Sigmoid colon (tissue), 7 donors: Measurements from ENCODE around the gene KLHL15. TPM values are rescaled to one million over a fixed set of nuclear protein-coding genes. Genes with fewer than 3 reads are reported as not detected.

Source experiments
- DNase-seq: peaks from one replicate; pipeline ENCODE4 v3.0.0-alpha.2; 2019
- H3K27ac ChIP-seq, 4 donors: fragments of 200-600 bp; sonication (generic); one replicate each; pipeline ENCODE4 v1.5.1; 2016 to 2019; ENCODE audit warnings: mild to moderate bottlenecking in 1 of 4
- H3K27me3 ChIP-seq, 3 donors: fragments of 200-600 bp; sonication (generic); one replicate each; pipeline ENCODE4 v1.5.1; 2019; ENCODE audit warnings: mild to moderate bottlenecking in 1 of 3
- H3K36me3 ChIP-seq, 4 donors: fragments of 200-600 bp; sonication (generic); one replicate each; pipeline ENCODE4 v1.5.1; 2016 to 2019
- H3K4me1 ChIP-seq, 4 donors: fragments of 200-600 bp; sonication (generic); one replicate each; pipeline ENCODE4 v1.5.1; 2017 to 2019
- H3K4me3 ChIP-seq, 4 donors: fragments of 200-600 bp; sonication (generic); one replicate each; pipeline ENCODE4 v1.5.1; 2017 to 2019; ENCODE audit warnings: mild to moderate bottlenecking in 2 of 4, moderate library complexity in 1 of 4
- H3K9me3 ChIP-seq, 4 donors: fragments of 200-600 bp in 3 of 4; sonication (generic) in 3 of 4; one replicate each; pipeline versions ENCODE4 v1.5.1 to v1.6.1; 2013 to 2019
- CTCF ChIP-seq, 4 experiments: fragments of 450-650 bp in 3 of 4; fragments of 200-600 bp in 1 of 4; IDR thresholded peaks; one replicate each; pipeline ENCODE4 v1.5.1; 2016 to 2019; ENCODE audit warnings: antibody characterized with exemption in 4 of 4, mild to moderate bottlenecking in 3 of 4, moderate library complexity in 2 of 4
- EP300 ChIP-seq, 4 donors: sonication (generic); formaldehyde crosslinking; IDR thresholded peaks; one replicate each; pipeline ENCODE4 v1.6.1; 2017; ENCODE audit warnings: antibody characterized with exemption in 4 of 4
- POLR2A ChIP-seq, 2 donors: fragments of 450-650 bp; IDR thresholded peaks; one replicate each; pipeline ENCODE4 v1.6.1; 2016; ENCODE audit warnings: antibody characterized with exemption in 2 of 2, mild to moderate bottlenecking in 2 of 2, moderate library complexity in 2 of 2
- POLR2AphosphoS5 ChIP-seq, 4 donors: sonication (generic); formaldehyde crosslinking; IDR thresholded peaks; one replicate each; pipeline ENCODE4 v1.6.1; 2017; ENCODE audit warnings: antibody characterized with exemption in 4 of 4
- WGBS, 2 donors: extraction: QIAGEN DNeasy Blood & Tissue Kit; methylation state at CpG; one replicate each; pipeline ENCODE4 v1.1.7; 2013; 5-methylcytosine and 5-hydroxymethylcytosine counted together
- intact Hi-C: fragments of 100-400 bp; cut with DNase I; formaldehyde crosslinking; loops from one replicate; pipeline ENCODE4 v1.15.1; 2023
- polyA plus RNA-seq, 3 donors: library from polyadenylated mRNA; stranded (reverse); fragments of 200-250 nt; gene quantifications; one replicate each; pipeline ENCODE4 v1.2.3, GENCODE V29; 2013
- total RNA-seq, 4 donors: library from RNA; depleted of rRNA; stranded (reverse); fragments of >200 nt; gene quantifications; one replicate each; pipeline ENCODE4 v1.1.0, GENCODE V29; 2016
- donor health status: healthy with polysubstance abuse.
- donor health status: Bipolar disorder and iron deficiency.
- donor health status: healthy.

Gene KLHL15
- total and polyA plus RNA-seq, 7 donors = 0.60 to 15.1 (median 8.0) TPM

GRCh38 chrX:23939203-23939602 is 87.8 kb downstream of the KLHL15 start:
- DNase-seq = no peak
- Histone ChIP-seq H3K4me3 (no peak overlapping the region), H3K36me3 (no peaks in the 10 kb centered on the region), H3K9me3 (no peaks in the 10 kb centered on the region), H3K4me1 (no peaks in the 10 kb centered on the region), H3K27me3 (no peaks in the 10 kb centered on the region), H3K27ac (no peak overlapping the region)
- 58 to 78% methylated on average over 1 of the region's 1 CpG for WGBS, 2 donors
- TF ChIP-seq POLR2A (IDR thresholded peaks at IDR 0.05) (no peak), POLR2AphosphoS5 (IDR thresholded peaks at IDR 0.05) (no peak), EP300 (IDR thresholded peaks at IDR 0.05) (no peak), CTCF (IDR thresholded peaks at IDR 0.05) (no peak)
- intact Hi-C loops = no loop called here

GRCh38 chrX:23938690-23939089 is 88.3 kb downstream of the KLHL15 start:
- DNase-seq = no peak
- WGBS, 2 donors = 84 to 89% methylated on average over 1 of the region's 1 CpG
- Histone ChIP-seq H3K4me1 (no peaks in the 10 kb centered on the region), H3K27me3 (no peaks in the 10 kb centered on the region), H3K9me3 (no peaks in the 10 kb centered on the region), H3K4me3 (no peak overlapping the region), H3K36me3 (no peaks in the 10 kb centered on the region), H3K27ac (no peak overlapping the region)
- TF ChIP-seq EP300 (IDR thresholded peaks at IDR 0.05) = no peak
- no peak for TF ChIP-seq POLR2AphosphoS5 (IDR thresholded peaks at IDR 0.05)
- TF ChIP-seq CTCF (IDR thresholded peaks at IDR 0.05) = no peak
- TF ChIP-seq POLR2A (IDR thresholded peaks at IDR 0.05) = no peak
- intact Hi-C loops = no loop called here

- Histone ChIP-seq H3K9me3 (no peaks in the 10 kb centered on the region), H3K36me3 (no peaks in the 10 kb centered on the region), H3K27me3 (no peaks in the 10 kb centered on the region), H3K4me1 (no peaks in the 10 kb centered on the region), H3K4me3 (no peak overlapping the region), H3K27ac (no peak overlapping the region)
- WGBS, 2 donors = 57 to 79% methylated on average over 4 of the region's 4 CpGs
- TF ChIP-seq POLR2A (IDR thresholded peaks at IDR 0.05) (no peak), EP300 (IDR thresholded peaks at IDR 0.05) (no peak), POLR2AphosphoS5 (IDR thresholded peaks at IDR 0.05) (no peak), CTCF (IDR thresholded peaks at IDR 0.05) (no peak)
- no peak for DNase-seq
- intact Hi-C loops = no loop called here
Observed at GRCh38 chrX:23937100-23937499, 89.9 kb downstream of the KLHL15 start.

GRCh38 chrX:23936180-23936579 is 90.8 kb downstream of the KLHL15 start:
- intact Hi-C loops = no loop called here
- Histone ChIP-seq H3K27me3 (no peaks in the 10 kb centered on the region), H3K36me3 (no peaks in the 10 kb centered on the region), H3K27ac (no peak overlapping the region), H3K9me3 (no peaks in the 10 kb centered on the region), H3K4me3 (no peak overlapping the region), H3K4me1 (no peaks in the 10 kb centered on the region)
- 36 to 54% methylated on average over 1 of the region's 1 CpG for WGBS, 2 donors
- no peak for TF ChIP-seq CTCF (IDR thresholded peaks at IDR 0.05)
- TF ChIP-seq POLR2A (IDR thresholded peaks at IDR 0.05) = no peak
- no peak for TF ChIP-seq POLR2AphosphoS5 (IDR thresholded peaks at IDR 0.05)
- no peak for TF ChIP-seq EP300 (IDR thresholded peaks at IDR 0.05)
- no peak for DNase-seq

- 87 to 91% methylated on average over 11 of the region's 11 CpGs for WGBS, 2 donors
- no peak for DNase-seq
- no peaks in the 10 kb centered on the region for H3K4me1 ChIP-seq
Observed at GRCh38 chrX:23935106-23935505, 91.9 kb downstream of the KLHL15 start.

More at GRCh38 chrX:23935106-23935505, 91.9 kb downstream of the KLHL15 start:
- no peak for TF ChIP-seq POLR2A (IDR thresholded peaks at IDR 0.05)
- TF ChIP-seq POLR2AphosphoS5 (IDR thresholded peaks at IDR 0.05) = no peak
- TF ChIP-seq CTCF (IDR thresholded peaks at IDR 0.05) = no peak
- Histone ChIP-seq H3K27ac (no peak overlapping the region), H3K36me3 (no peaks in the 10 kb centered on the region), H3K27me3 (no peaks in the 10 kb centered on the region), H3K4me3 (no peak overlapping the region), H3K9me3 (no peaks in the 10 kb centered on the region)
- intact Hi-C loops = no loop called here
